Body of pancreas (tissue), 4 donors: ENCODE measurements around the gene ELP2. TPM values are rescaled to one million over a fixed set of nuclear protein-coding genes. Genes with fewer than 3 reads are reported as not detected.
"Not testable (repeated sequence)": the region's sequence is repeated elsewhere in the genome, so short reads cannot be mapped to it uniquely, and the experiment has no call there.

ENCODE experiments used
- ATAC-seq: fragments of 150-250 bp; one replicate; pipeline ENCODE4 v1.9.1; 2016
- DNase-seq, 4 donors: peaks; one replicate each; pipeline ENCODE4 v3.0.0-alpha.2; 2019
- H3K27ac ChIP-seq, 4 donors: fragments of 200-600 bp; sonication (generic); 1 replicate in 3 of 4; 2 replicates in 1 of 4; pipeline versions ENCODE4 v1.5.1 to v1.6.1; 2016 to 2019; ENCODE audit warnings: mild to moderate bottlenecking in 1 of 4, mixed read lengths in 1 of 4, moderate library complexity in 1 of 4
- H3K27me3 ChIP-seq, 2 donors: fragments of 200-600 bp; sonication (generic); one replicate each; pipeline ENCODE4 v1.6.0; 2016; ENCODE audit warnings: mild to moderate bottlenecking in 1 of 2
- H3K36me3 ChIP-seq, 2 donors: fragments of 200-600 bp; sonication (generic); replicated peaks in 1 of 2; 2 replicates each; pipeline ENCODE4 v1.5.1; 2016; ENCODE audit warnings: low read depth in 2 of 2; ENCODE audit not compliant: insufficient read depth in 1 of 2
- H3K4me1 ChIP-seq: fragments of 200-600 bp; sonication (generic); one replicate; pipeline ENCODE4 v1.6.0; 2016
- H3K4me3 ChIP-seq, 2 donors: fragments of 200-600 bp; sonication (generic); 1 replicate in 1 of 2; 2 replicates in 1 of 2; pipeline ENCODE4 v1.5.1; 2016 to 2019
- H3K9me3 ChIP-seq, 3 donors: fragments of 200-600 bp; sonication (generic); 1 replicate in 2 of 3; 2 replicates in 1 of 3; pipeline ENCODE4 v1.5.1; 2016
- POLR2A ChIP-seq, 3 donors: fragments of 450-650 bp; IDR thresholded peaks; one replicate each; pipeline ENCODE4 v1.6.1; 2016; ENCODE audit warnings: antibody characterized with exemption in 3 of 3, mild to moderate bottlenecking in 2 of 3
- WGBS, 2 donors: methylation state at CpG; one replicate each; pipeline ENCODE4 v1.1.5; 2017; 5-methylcytosine and 5-hydroxymethylcytosine counted together
- intact Hi-C: fragments of 100-400 bp; cut with DNase I; formaldehyde crosslinking; loops from one replicate; pipeline ENCODE4 v1.15.1; 2023
- total RNA-seq, 2 donors: library from RNA; depleted of rRNA; stranded (reverse); fragments of >200 nt; gene quantifications; one replicate each; pipeline ENCODE4 v1.1.0, GENCODE V29; 2016
- TF ChIP-seq, protein P1 (sequence below), 7 experiments: fragments of 450-650 bp in 4 of 7; fragments of 200-600 bp in 3 of 7; sonication (generic) in 3 of 7; IDR thresholded peaks; one replicate each; pipeline ENCODE4 v1.5.1; 2016 to 2019; ENCODE audit warnings: antibody characterized with exemption in 7 of 7

Gene ELP2
- 10 to 100 TPM; 44.2 to 56.8 TPM for total RNA-seq

- no peaks in the 10 kb centered on the region for H3K36me3 ChIP-seq
- ATAC-seq (peak; percentile 96), DNase-seq (peak; percentile 95 to 98 (median 96))
- WGBS, 2 donors, result 0% methylated on average over 1 to 69 of the region's 69 CpGs
- intact Hi-C loops, result no loop called here
- TF ChIP-seq POLR2A (IDR thresholded peaks at IDR 0.05), result peak; percentile 43 to 84 (median 81)
- TF ChIP-seq, protein P1, sequence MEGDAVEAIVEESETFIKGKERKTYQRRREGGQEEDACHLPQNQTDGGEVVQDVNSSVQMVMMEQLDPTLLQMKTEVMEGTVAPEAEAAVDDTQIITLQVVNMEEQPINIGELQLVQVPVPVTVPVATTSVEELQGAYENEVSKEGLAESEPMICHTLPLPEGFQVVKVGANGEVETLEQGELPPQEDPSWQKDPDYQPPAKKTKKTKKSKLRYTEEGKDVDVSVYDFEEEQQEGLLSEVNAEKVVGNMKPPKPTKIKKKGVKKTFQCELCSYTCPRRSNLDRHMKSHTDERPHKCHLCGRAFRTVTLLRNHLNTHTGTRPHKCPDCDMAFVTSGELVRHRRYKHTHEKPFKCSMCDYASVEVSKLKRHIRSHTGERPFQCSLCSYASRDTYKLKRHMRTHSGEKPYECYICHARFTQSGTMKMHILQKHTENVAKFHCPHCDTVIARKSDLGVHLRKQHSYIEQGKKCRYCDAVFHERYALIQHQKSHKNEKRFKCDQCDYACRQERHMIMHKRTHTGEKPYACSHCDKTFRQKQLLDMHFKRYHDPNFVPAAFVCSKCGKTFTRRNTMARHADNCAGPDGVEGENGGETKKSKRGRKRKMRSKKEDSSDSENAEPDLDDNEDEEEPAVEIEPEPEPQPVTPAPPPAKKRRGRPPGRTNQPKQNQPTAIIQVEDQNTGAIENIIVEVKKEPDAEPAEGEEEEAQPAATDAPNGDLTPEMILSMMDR (IDR thresholded peaks at IDR 0.05), result peak in 1 of 7 experiments; percentile 19
- H3K9me3 ChIP-seq, result no peaks in the 10 kb centered on the region
- H3K27me3 ChIP-seq, result no peaks in the 10 kb centered on the region
- peaks cover 33% of the 10 kb centered on the region for H3K4me1 ChIP-seq
- H3K27ac ChIP-seq, result peak within 1 kb of the TSS; percentile 98 to 100 (median 98)
- peak within 1 kb of the TSS; percentile 76 to 86 for H3K4me3 ChIP-seq
Measured at GRCh38 chr18:36129300-36130038, at the start of gene ELP2, which contains the start of gene SLC39A6. TSS of gene ELP2 (plus strand) at chr18:36129899. CDS start at chr18:36129934, 35 bp downstream. TSS of gene SLC39A6 (minus strand) at chr18:36129340. CDS start at chr18:36127007, 2,333 bp downstream.

GRCh38 chr18:36081118-36081517 is 48.6 kb upstream of the ELP2 start:
- H3K9me3 ChIP-seq, ATAC-seq, H3K27ac ChIP-seq: not testable (repeated sequence)

GRCh38 chr18:36083729-36084128 is 46.0 kb upstream of the ELP2 start:
- intact Hi-C loops, result no loop called here
- H3K4me3 ChIP-seq, result no peak overlapping the region
- H3K4me1 ChIP-seq, result no peaks in the 10 kb centered on the region
- TF ChIP-seq, protein P1 (IDR thresholded peaks at IDR 0.05), result no peak
- TF ChIP-seq POLR2A (IDR thresholded peaks at IDR 0.05), result no peak
- H3K27ac ChIP-seq, result no peak overlapping the region
- H3K36me3 ChIP-seq, result no peaks in the 10 kb centered on the region
- H3K9me3 ChIP-seq, result peaks cover 0 to 7% (median 0%) of the 10 kb centered on the region in 3 donors
- DNase-seq (no peak), ATAC-seq (no peak)
- no peaks in the 10 kb centered on the region for H3K27me3 ChIP-seq
- WGBS, 2 donors, result 60 to 63% methylated on average over 2 of the region's 2 CpGs

More at GRCh38 chr18:36081118-36081517, 48.6 kb upstream of the ELP2 start:
- H3K27me3 ChIP-seq, H3K36me3 ChIP-seq, intact Hi-C loops, H3K4me1 ChIP-seq, H3K4me3 ChIP-seq, DNase-seq: not testable (repeated sequence)
- 84 to 91% methylated on average over 2 of the region's 2 CpGs for WGBS, 2 donors

- peaks cover 0 to 7% (median 0%) of the 10 kb centered on the region in 3 donors for H3K9me3 ChIP-seq
- ATAC-seq (no peak), DNase-seq (no peak)
- H3K4me3 ChIP-seq, result no peak overlapping the region
- intact Hi-C loops, result no loop called here
- 40 to 81% methylated on average over 2 to 4 of the region's 4 CpGs for WGBS, 2 donors
- H3K27ac ChIP-seq, result no peak overlapping the region
- H3K36me3 ChIP-seq, result no peaks in the 10 kb centered on the region
- TF ChIP-seq, protein P1 (IDR thresholded peaks at IDR 0.05), result no peak
- no peak for TF ChIP-seq POLR2A (IDR thresholded peaks at IDR 0.05)
- H3K27me3 ChIP-seq, result no peaks in the 10 kb centered on the region
- no peaks in the 10 kb centered on the region for H3K4me1 ChIP-seq
Measured at GRCh38 chr18:36085195-36085594, 44.5 kb upstream of the ELP2 start.

- WGBS, 2 donors, result 74 to 86% methylated on average over 7 to 8 of the region's 8 CpGs
- ATAC-seq (no peak), DNase-seq (no peak)
- H3K36me3 ChIP-seq, result no peaks in the 10 kb centered on the region
- H3K9me3 ChIP-seq, result peaks cover 0 to 2% (median 0%) of the 10 kb centered on the region in 3 donors
- no peaks in the 10 kb centered on the region for H3K27me3 ChIP-seq
- no peaks in the 10 kb centered on the region for H3K4me1 ChIP-seq
- no peak overlapping the region for H3K4me3 ChIP-seq
- no peak overlapping the region for H3K27ac ChIP-seq
- intact Hi-C loops, result no loop called here
- TF ChIP-seq, protein P1 (IDR thresholded peaks at IDR 0.05), result no peak
- TF ChIP-seq POLR2A (IDR thresholded peaks at IDR 0.05), result no peak
Measured at GRCh38 chr18:36086186-36086585, 43.5 kb upstream of the ELP2 start.
